ENCODE results near the gene EIF2S2.

Gene EIF2S2

GRCh38 chr20:34045294-34045693, 66.7 kb downstream of the EIF2S2 start:
- H3K18ac ChIP-seq (ENCODE audit: low read length), result no peak overlapping the region
- no peak overlapping the region for H3K56ac ChIP-seq (ENCODE audit: low read length)
- no peak for DNase-seq
- H3K4me3 ChIP-seq (ENCODE audit: low read length), result no peak overlapping the region
- H2AK5ac ChIP-seq (ENCODE audit: low read length), result no peak overlapping the region
- no peak overlapping the region for H3K27ac ChIP-seq (ENCODE audit: low read depth, low read length)
- H4K5ac ChIP-seq (ENCODE audit: low read length), result no peak overlapping the region
- H3K79me2 ChIP-seq (ENCODE audit: control insufficient read depth, insufficient read depth, low read length), result peaks cover 19% of the 10 kb centered on the region
- no peaks in the 10 kb centered on the region for H3K27me3 ChIP-seq (ENCODE audit: insufficient read depth, low read length, poor library complexity)
- peaks cover 33% of the 10 kb centered on the region for H3K79me1 ChIP-seq (ENCODE audit: low read length)
- H3K4ac ChIP-seq (ENCODE audit: low read depth, low read length), result no peak overlapping the region
- H4K8ac ChIP-seq (ENCODE audit: low read depth, low read length), result no peak overlapping the region
- H3K4me1 ChIP-seq (ENCODE audit: control insufficient read depth, low read depth, low read length), result peaks cover 7% of the 10 kb centered on the region
- H3K4me2 ChIP-seq (ENCODE audit: low read length), result no peak overlapping the region
- H3K36me3 ChIP-seq (ENCODE audit: control insufficient read depth, insufficient read depth, low read length), result no peaks in the 10 kb centered on the region
- H3K9ac ChIP-seq (ENCODE audit: low read length), result no peak overlapping the region
- H2BK15ac ChIP-seq (replicated peaks; ENCODE audit: low read depth), result no peak overlapping the region
- no CpG with 5 or more reads among the region's 2 CpGs for WGBS (ENCODE audit: extremely low coverage, insufficient coverage, low lambda C conversion rate)
- H2BK120ac ChIP-seq (ENCODE audit: low read depth, low read length), result no peak overlapping the region
- H2BK5ac ChIP-seq (ENCODE audit: low read length), result no peak overlapping the region
- no peak overlapping the region for H3K23ac ChIP-seq (ENCODE audit: low read length)

- H3K4ac ChIP-seq (ENCODE audit: low read depth, low read length), result no peak overlapping the region
- peaks cover 7% of the 10 kb centered on the region for H3K4me1 ChIP-seq (ENCODE audit: control insufficient read depth, low read depth, low read length)
- H3K36me3 ChIP-seq (ENCODE audit: control insufficient read depth, insufficient read depth, low read length), result no peaks in the 10 kb centered on the region
- no peak overlapping the region for H3K18ac ChIP-seq (ENCODE audit: low read length)
- no peak for DNase-seq
- H3K4me2 ChIP-seq (ENCODE audit: low read length), result no peak overlapping the region
- no peak overlapping the region for H4K5ac ChIP-seq (ENCODE audit: low read length)
- no peak overlapping the region for H2AK5ac ChIP-seq (ENCODE audit: low read length)
- no peak overlapping the region for H3K27ac ChIP-seq (ENCODE audit: low read depth, low read length)
- H3K56ac ChIP-seq (ENCODE audit: low read length), result no peak overlapping the region
- no peak overlapping the region for H3K23ac ChIP-seq (ENCODE audit: low read length)
- no peak overlapping the region for H2BK5ac ChIP-seq (ENCODE audit: low read length)
- peaks cover 16% of the 10 kb centered on the region for H3K79me2 ChIP-seq (ENCODE audit: control insufficient read depth, insufficient read depth, low read length)
- no peak overlapping the region for H2BK15ac ChIP-seq (replicated peaks; ENCODE audit: low read depth)
- H3K27me3 ChIP-seq (ENCODE audit: insufficient read depth, low read length, poor library complexity), result no peaks in the 10 kb centered on the region
- H4K8ac ChIP-seq (ENCODE audit: low read depth, low read length), result no peak overlapping the region
- H2BK120ac ChIP-seq (ENCODE audit: low read depth, low read length), result no peak overlapping the region
- H3K4me3 ChIP-seq (ENCODE audit: low read length), result no peak overlapping the region
- H3K9ac ChIP-seq (ENCODE audit: low read length), result no peak overlapping the region
- peaks cover 39% of the 10 kb centered on the region for H3K79me1 ChIP-seq (ENCODE audit: low read length)
These were observed 69.0 kb downstream of the EIF2S2 start for GRCh38 chr20:34043025-34043424.

GRCh38 chr20:34042262-34042661, 69.8 kb downstream of the EIF2S2 start:
- Histone ChIP-seq H3K9ac (ENCODE audit: low read length) (no peak overlapping the region), H3K56ac (ENCODE audit: low read length) (no peak overlapping the region), H3K4ac (ENCODE audit: low read depth, low read length) (no peak overlapping the region), H3K4me3 (ENCODE audit: low read length) (no peak overlapping the region), H3K23ac (ENCODE audit: low read length) (no peak overlapping the region), H3K79me1 (ENCODE audit: low read length) (peaks cover 38% of the 10 kb centered on the region), H2BK15ac (replicated peaks; ENCODE audit: low read depth) (no peak overlapping the region), H2BK120ac (ENCODE audit: low read depth, low read length) (no peak overlapping the region), H4K5ac (ENCODE audit: low read length) (no peak overlapping the region), H2BK5ac (ENCODE audit: low read length) (no peak overlapping the region), H4K8ac (ENCODE audit: low read depth, low read length) (no peak overlapping the region), H3K27ac (ENCODE audit: low read depth, low read length) (no peak overlapping the region), H3K27me3 (ENCODE audit: insufficient read depth, low read length, poor library complexity) (no peaks in the 10 kb centered on the region), H2AK5ac (ENCODE audit: low read length) (no peak overlapping the region), H3K18ac (ENCODE audit: low read length) (no peak overlapping the region), H3K79me2 (ENCODE audit: control insufficient read depth, insufficient read depth, low read length) (peaks cover 15% of the 10 kb centered on the region), H3K36me3 (ENCODE audit: control insufficient read depth, insufficient read depth, low read length) (no peaks in the 10 kb centered on the region), H3K4me1 (ENCODE audit: control insufficient read depth, low read depth, low read length) (peaks cover 7% of the 10 kb centered on the region), H3K4me2 (ENCODE audit: low read length) (no peak overlapping the region)
- no peak for DNase-seq
- WGBS (ENCODE audit: extremely low coverage, insufficient coverage, low lambda C conversion rate), result no CpG with 5 or more reads among the region's 4 CpGs

- Histone ChIP-seq H3K79me1 (ENCODE audit: low read length) (peaks cover 34% of the 10 kb centered on the region), H3K9ac (ENCODE audit: low read length) (no peak overlapping the region), H2BK120ac (ENCODE audit: low read depth, low read length) (no peak overlapping the region), H3K27me3 (ENCODE audit: insufficient read depth, low read length, poor library complexity) (no peaks in the 10 kb centered on the region), H3K4me1 (ENCODE audit: control insufficient read depth, low read depth, low read length) (peaks cover 9% of the 10 kb centered on the region), H3K79me2 (ENCODE audit: control insufficient read depth, insufficient read depth, low read length) (peaks cover 14% of the 10 kb centered on the region), H3K23ac (ENCODE audit: low read length) (no peak overlapping the region), H3K4me2 (ENCODE audit: low read length) (no peak overlapping the region), H2BK15ac (replicated peaks; ENCODE audit: low read depth) (no peak overlapping the region), H3K36me3 (ENCODE audit: control insufficient read depth, insufficient read depth, low read length) (no peaks in the 10 kb centered on the region), H2BK5ac (ENCODE audit: low read length) (no peak overlapping the region), H2AK5ac (ENCODE audit: low read length) (no peak overlapping the region), H4K8ac (ENCODE audit: low read depth, low read length) (no peak overlapping the region), H3K56ac (ENCODE audit: low read length) (no peak overlapping the region), H3K4me3 (ENCODE audit: low read length) (no peak overlapping the region), H4K5ac (ENCODE audit: low read length) (no peak overlapping the region), H3K27ac (ENCODE audit: low read depth, low read length) (no peak overlapping the region), H3K4ac (ENCODE audit: low read depth, low read length) (no peak overlapping the region), H3K18ac (ENCODE audit: low read length) (no peak overlapping the region)
- DNase-seq, result no peak
- WGBS (ENCODE audit: extremely low coverage, insufficient coverage, low lambda C conversion rate), result no CpG with 5 or more reads among the region's 4 CpGs
These were observed 70.8 kb downstream of the EIF2S2 start for GRCh38 chr20:34041226-34041625.

GRCh38 chr20:34040300-34040995, 71.6 kb downstream of the EIF2S2 start:
- Histone ChIP-seq H3K4me1 (ENCODE audit: control insufficient read depth, low read depth, low read length) (peaks cover 4% of the 10 kb centered on the region), H3K27ac (ENCODE audit: low read depth, low read length) (no peak overlapping the region), H2BK15ac (replicated peaks; ENCODE audit: low read depth) (no peak overlapping the region)

More at GRCh38 chr20:34040300-34040995, 71.6 kb downstream of the EIF2S2 start:
- H3K18ac ChIP-seq (ENCODE audit: low read length), result no peak overlapping the region
- H3K56ac ChIP-seq (ENCODE audit: low read length), result no peak overlapping the region
- H3K27me3 ChIP-seq (ENCODE audit: insufficient read depth, low read length, poor library complexity), result no peaks in the 10 kb centered on the region
- H3K4me3 ChIP-seq (ENCODE audit: low read length), result no peak overlapping the region
- H3K79me2 ChIP-seq (ENCODE audit: control insufficient read depth, insufficient read depth, low read length), result peaks cover 11% of the 10 kb centered on the region
- H4K8ac ChIP-seq (ENCODE audit: low read depth, low read length), result no peak overlapping the region
- WGBS (ENCODE audit: extremely low coverage, insufficient coverage, low lambda C conversion rate), result no CpG with 5 or more reads among the region's 9 CpGs
- DNase-seq, result no peak
- no peak overlapping the region for H3K23ac ChIP-seq (ENCODE audit: low read length)
- no peak overlapping the region for H3K4ac ChIP-seq (ENCODE audit: low read depth, low read length)
- no peaks in the 10 kb centered on the region for H3K36me3 ChIP-seq (ENCODE audit: control insufficient read depth, insufficient read depth, low read length)
- H2AK5ac ChIP-seq (ENCODE audit: low read length), result no peak overlapping the region
- H3K79me1 ChIP-seq (ENCODE audit: low read length), result peaks cover 34% of the 10 kb centered on the region
- no peak overlapping the region for H3K4me2 ChIP-seq (ENCODE audit: low read length)
- no peak overlapping the region for H3K9ac ChIP-seq (ENCODE audit: low read length)
- H2BK120ac ChIP-seq (ENCODE audit: low read depth, low read length), result no peak overlapping the region
- no peak overlapping the region for H4K5ac ChIP-seq (ENCODE audit: low read length)
- H2BK5ac ChIP-seq (ENCODE audit: low read length), result no peak overlapping the region

Measured in mesendoderm (in vitro differentiated cells).